GM15510 (cell line): ENCODE measurements around the gene DUSP10.

Experiments
- POLR2A ChIP-seq: IDR thresholded peaks from 3 replicates; pipeline ENCODE4 v1.6.1; 2011; ENCODE audit warnings: borderline replicate concordance; ENCODE audit not compliant: insufficient read length; ENCODE audit errors: extremely low read depth

DUSP10 gene

GRCh38 chr1:221743416-221744208 is 1.7 kb upstream of the DUSP10 start:
- no peak for TF ChIP-seq POLR2A

GRCh38 chr1:221742555-221743415 is 896 bp upstream of the DUSP10 start:
- peak; percentile 70 for TF ChIP-seq POLR2A

GRCh38 chr1:221740993-221741702 is 741 bp downstream of the DUSP10 start:
- TF ChIP-seq POLR2A, result no peak

GRCh38 chr1:221740369-221740992 is 1.4 kb downstream of the DUSP10 start:
- no peak for TF ChIP-seq POLR2A

- no peak for TF ChIP-seq POLR2A
Measured at GRCh38 chr1:221739677-221740025, 2.2 kb downstream of the DUSP10 start.

- TF ChIP-seq POLR2A, result no peak
Measured at GRCh38 chr1:221739018-221739676, 2.7 kb downstream of the DUSP10 start.

GRCh38 chr1:221736714-221737113 is 5.2 kb downstream of the DUSP10 start:
- no peak for TF ChIP-seq POLR2A

- TF ChIP-seq POLR2A, result no peak
Measured at GRCh38 chr1:221735999-221736398, 5.9 kb downstream of the DUSP10 start.

- no peak for TF ChIP-seq POLR2A
Measured at GRCh38 chr1:221734187-221734586, 7.7 kb downstream of the DUSP10 start.

- no peak for TF ChIP-seq POLR2A
Measured at GRCh38 chr1:221732052-221732451, 9.8 kb downstream of the DUSP10 start.

GRCh38 chr1:221729771-221730330 is 12.0 kb downstream of the DUSP10 start:
- TF ChIP-seq POLR2A, result no peak

- no peak for TF ChIP-seq POLR2A
Measured at GRCh38 chr1:221728037-221728505, 13.8 kb downstream of the DUSP10 start.

- no peak for TF ChIP-seq POLR2A
Measured at GRCh38 chr1:221727146-221728036, 14.5 kb downstream of the DUSP10 start.
